ENCODE data around the gene UBALD1. TPM values are rescaled to one million over a fixed set of nuclear protein-coding genes. Genes with fewer than 3 reads are reported as not detected.

Gene UBALD1
- total and polyA plus RNA-seq, 2 donors (not counting 1 experiment from before 2014, with no cell fraction given) = 25.6 to 31.7 TPM

- no peaks in the 10 kb centered on the region for H3K27me3 Mint-ChIP-seq
- Histone ChIP-seq H3K4me1 (ENCODE audit: control insufficient read depth in 2 of 2, insufficient read depth in 2 of 2, low read length in 2 of 2) (peaks cover 18 to 27% of the 10 kb centered on the region in 2 donors), H3K4me3 (ENCODE audit: control extremely low read depth in 1 of 5, extremely low read depth in 1 of 5, insufficient read depth in 1 of 5, low read depth in 2 of 5, low read length in 4 of 5) (peak within 1 kb of the TSS; percentile 67 to 90 (median 73)), H3K9ac (ENCODE audit: low read length) (peak within 1 kb of the TSS; percentile 96), H4K20me1 (ENCODE audit: control insufficient read depth, insufficient read depth, low read length, poor library complexity, severe bottlenecking) (peaks cover 17% of the 10 kb centered on the region), H3K4me2 (replicated peaks; ENCODE audit: low read depth, low read length, poor library complexity, severe bottlenecking) (peak within 1 kb of the TSS; percentile 81), H2AFZ (ENCODE audit: insufficient read depth, low read depth, low read length, poor library complexity, severe bottlenecking) (peak within 1 kb of the TSS; percentile 64), H3K27me3 (replicated peaks in 1 of 4; ENCODE audit: control extremely low read depth in 1 of 4, control insufficient read depth in 3 of 4, insufficient read depth in 4 of 4, low read length in 3 of 4) (no peaks in the 10 kb centered on the region), H3K27ac (ENCODE audit: low read length in 2 of 2) (peak within 1 kb of the TSS; percentile 77 to 97), H3K9me3 (ENCODE audit: control extremely low read depth in 1 of 3, control insufficient read depth in 2 of 3, insufficient read depth in 1 of 3, low read length in 2 of 3) (no peaks in the 10 kb centered on the region), H3K36me3 (replicated peaks in 1 of 2; ENCODE audit: control extremely low read depth in 1 of 2, control insufficient read depth in 1 of 2, extremely low read depth in 1 of 2, insufficient read depth in 2 of 2, low read length in 1 of 2) (no peaks in the 10 kb centered on the region), H3K79me2 (ENCODE audit: control insufficient read depth, insufficient read depth, low read length) (peaks cover 53% of the 10 kb centered on the region)
- CTCF ChIA-PET = interaction anchor here (0.6 to 4.6 kb wide), 16 partner anchors 9 to 1044 kb away, joined by 3 to 50 read pairs (median 4); partner anchors contain the start of genes ANKS3, DNAAF8 and UBALD1
- intact Hi-C loops (cut with micrococcal nuclease) = loop anchor here (1.0 to 10.0 kb wide), 12 partner anchors 8 to 349 kb away; partner anchors contain the start of genes ANKS3, CDIP1, CORO7 and DNAAF8
- 12% methylated on average over 41 of the region's 42 CpGs for whole genome bisulfite sequencing (ENCODE audit: insufficient coverage)
- H3K4me1 Mint-ChIP-seq = peaks cover 35% of the 10 kb centered on the region
- ATAC-seq (ENCODE audit: low read depth) (peak; percentile 91), DNase-seq (peak; percentile 96)
- TF ChIP-seq, protein P1, sequence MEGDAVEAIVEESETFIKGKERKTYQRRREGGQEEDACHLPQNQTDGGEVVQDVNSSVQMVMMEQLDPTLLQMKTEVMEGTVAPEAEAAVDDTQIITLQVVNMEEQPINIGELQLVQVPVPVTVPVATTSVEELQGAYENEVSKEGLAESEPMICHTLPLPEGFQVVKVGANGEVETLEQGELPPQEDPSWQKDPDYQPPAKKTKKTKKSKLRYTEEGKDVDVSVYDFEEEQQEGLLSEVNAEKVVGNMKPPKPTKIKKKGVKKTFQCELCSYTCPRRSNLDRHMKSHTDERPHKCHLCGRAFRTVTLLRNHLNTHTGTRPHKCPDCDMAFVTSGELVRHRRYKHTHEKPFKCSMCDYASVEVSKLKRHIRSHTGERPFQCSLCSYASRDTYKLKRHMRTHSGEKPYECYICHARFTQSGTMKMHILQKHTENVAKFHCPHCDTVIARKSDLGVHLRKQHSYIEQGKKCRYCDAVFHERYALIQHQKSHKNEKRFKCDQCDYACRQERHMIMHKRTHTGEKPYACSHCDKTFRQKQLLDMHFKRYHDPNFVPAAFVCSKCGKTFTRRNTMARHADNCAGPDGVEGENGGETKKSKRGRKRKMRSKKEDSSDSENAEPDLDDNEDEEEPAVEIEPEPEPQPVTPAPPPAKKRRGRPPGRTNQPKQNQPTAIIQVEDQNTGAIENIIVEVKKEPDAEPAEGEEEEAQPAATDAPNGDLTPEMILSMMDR (IDR thresholded peaks at IDR 0.05) = peak; percentile 86
- no peak for TF ChIP-seq EZH2 (IDR thresholded peaks at IDR 0.05; ENCODE audit: borderline replicate concordance, insufficient read depth, low read depth, low read length, poor library complexity, severe bottlenecking)
- peak within 1 kb of the TSS; percentile 100 for H3K4me3 Mint-ChIP-seq
- POLR2A ChIA-PET = interaction anchor here (0.5 to 3.1 kb wide), 5 partner anchors 9 to 1731 kb away, joined by 3 to 33 read pairs (median 4); partner anchors contain the start of genes CDIP1 and UBALD1
- no peaks in the 10 kb centered on the region for H3K9me3 Mint-ChIP-seq (ENCODE audit: insufficient read depth)
- peak within 1 kb of the TSS; percentile 98 for H3K27ac Mint-ChIP-seq
Measured at GRCh38 chr16:4624015-4624826, 9.5 kb upstream of the UBALD1 start, which contains the start of gene MGRN1. TSS of gene MGRN1 (plus strand) at chr16:4624826. CDS start at chr16:4624961, 135 bp downstream.
